Measurements from ENCODE around the gene DIP2A.

DIP2A gene

GRCh38 chr21:46603228-46603627, 144.5 kb downstream of the DIP2A start:
- no peak for DNase-seq (ENCODE audit: low read depth)
- H3K4me3 ChIP-seq (ENCODE audit: low read depth, low read length) = no peak overlapping the region
- TF ChIP-seq, protein P1, sequence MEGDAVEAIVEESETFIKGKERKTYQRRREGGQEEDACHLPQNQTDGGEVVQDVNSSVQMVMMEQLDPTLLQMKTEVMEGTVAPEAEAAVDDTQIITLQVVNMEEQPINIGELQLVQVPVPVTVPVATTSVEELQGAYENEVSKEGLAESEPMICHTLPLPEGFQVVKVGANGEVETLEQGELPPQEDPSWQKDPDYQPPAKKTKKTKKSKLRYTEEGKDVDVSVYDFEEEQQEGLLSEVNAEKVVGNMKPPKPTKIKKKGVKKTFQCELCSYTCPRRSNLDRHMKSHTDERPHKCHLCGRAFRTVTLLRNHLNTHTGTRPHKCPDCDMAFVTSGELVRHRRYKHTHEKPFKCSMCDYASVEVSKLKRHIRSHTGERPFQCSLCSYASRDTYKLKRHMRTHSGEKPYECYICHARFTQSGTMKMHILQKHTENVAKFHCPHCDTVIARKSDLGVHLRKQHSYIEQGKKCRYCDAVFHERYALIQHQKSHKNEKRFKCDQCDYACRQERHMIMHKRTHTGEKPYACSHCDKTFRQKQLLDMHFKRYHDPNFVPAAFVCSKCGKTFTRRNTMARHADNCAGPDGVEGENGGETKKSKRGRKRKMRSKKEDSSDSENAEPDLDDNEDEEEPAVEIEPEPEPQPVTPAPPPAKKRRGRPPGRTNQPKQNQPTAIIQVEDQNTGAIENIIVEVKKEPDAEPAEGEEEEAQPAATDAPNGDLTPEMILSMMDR (IDR thresholded peaks at IDR 0.05; ENCODE audit: insufficient read depth, low read depth, low read length, missing control alignments) = no peak

- TF ChIP-seq, protein P1 (IDR thresholded peaks at IDR 0.05; ENCODE audit: insufficient read depth, low read depth, low read length, missing control alignments) = no peak
- DNase-seq (ENCODE audit: low read depth) = no peak
- no peak overlapping the region for H3K4me3 ChIP-seq (ENCODE audit: low read depth, low read length)
Measured at GRCh38 chr21:46604329-46604974, 145.8 kb downstream of the DIP2A start.

DNA sequence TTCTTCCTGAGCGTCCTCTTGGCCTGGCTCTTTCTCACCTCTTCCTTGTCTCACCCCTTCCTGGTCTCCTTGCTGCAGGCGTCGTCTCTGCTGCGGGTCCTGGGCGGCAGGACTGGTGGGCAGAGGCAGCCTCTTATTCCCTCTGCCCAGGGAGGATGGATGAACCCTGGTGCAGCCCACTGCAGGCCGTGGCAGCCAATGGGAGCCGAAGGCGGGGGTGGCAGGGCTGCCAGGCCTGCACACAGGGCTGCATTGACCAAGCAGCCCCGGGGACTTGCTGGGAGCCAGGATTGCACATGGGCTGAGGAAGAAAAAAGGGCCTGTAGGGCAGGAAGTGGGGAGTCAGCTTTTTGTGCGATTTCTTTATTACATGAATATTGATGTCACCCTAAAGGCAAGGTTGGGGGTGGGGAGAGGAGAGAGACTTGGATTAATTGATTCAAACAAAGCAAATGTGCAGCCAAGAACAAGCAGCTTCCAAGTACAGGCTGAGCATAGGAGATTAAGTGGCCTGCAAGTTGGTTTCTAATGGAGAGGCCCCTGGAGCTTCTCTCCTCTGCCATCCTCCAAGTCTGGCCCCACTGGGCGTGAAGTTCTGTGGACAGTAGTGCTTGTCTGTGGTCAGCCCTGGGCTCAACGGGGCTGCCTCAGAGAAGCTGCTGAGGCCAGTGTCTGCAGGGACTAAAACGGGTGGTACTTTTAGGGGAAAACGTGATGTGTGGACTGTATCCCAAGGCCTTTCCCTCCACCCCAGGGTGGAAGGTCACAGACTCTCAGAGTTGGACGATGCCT, 146.5 kb downstream of the DIP2A start, which contains the start of gene S100B:
S100B (minus strand) TSS at position 108 of the 792 bp plus-strand sequence. CDS start 2,667 bp downstream, outside the sequence.
- DNase-seq (ENCODE audit: low read depth) = no peak
- TF ChIP-seq, protein P1 (IDR thresholded peaks at IDR 0.05; ENCODE audit: insufficient read depth, low read depth, low read length, missing control alignments) = no peak
- no peak within 1 kb of the TSS for H3K4me3 ChIP-seq (ENCODE audit: low read depth, low read length)

DNA sequence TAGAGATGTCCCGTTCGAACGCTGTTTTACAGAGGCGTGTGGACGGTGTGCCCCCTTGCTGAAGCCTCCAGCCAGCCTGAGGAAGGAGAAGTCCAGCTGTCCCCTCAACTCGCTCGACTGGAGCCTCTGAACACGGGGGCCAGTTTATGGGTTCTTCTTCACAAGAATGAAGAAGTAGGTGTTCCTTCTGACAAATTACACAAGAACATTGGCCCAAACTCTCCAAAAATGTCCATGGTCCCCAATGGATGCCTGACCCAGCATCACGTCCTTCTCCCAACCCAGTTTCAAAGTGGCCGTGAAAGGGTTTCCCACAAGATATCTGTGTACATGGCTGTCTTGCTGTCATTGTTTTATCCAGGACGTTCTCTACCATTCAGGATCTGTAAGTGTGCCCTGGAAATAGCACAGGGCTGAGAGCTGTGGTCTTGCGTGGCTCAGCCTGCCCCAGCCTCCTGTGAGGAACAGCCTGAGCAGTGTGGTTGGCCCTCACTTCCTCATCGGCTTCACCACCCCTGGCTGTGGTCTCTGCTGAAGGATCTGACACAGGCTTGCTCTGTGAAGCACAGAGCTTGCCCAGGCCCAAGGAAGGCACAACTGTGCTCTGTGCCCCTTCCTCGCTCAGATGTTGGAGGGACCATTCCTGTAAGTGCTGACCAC, 147.2 kb downstream of the DIP2A start:
- TF ChIP-seq, protein P1 (IDR thresholded peaks at IDR 0.05; ENCODE audit: insufficient read depth, low read depth, low read length, missing control alignments) = no peak
- H3K4me3 ChIP-seq (ENCODE audit: low read depth, low read length) = no peak overlapping the region
- DNase-seq (ENCODE audit: low read depth) = peak; percentile 74

GRCh38 chr21:46606427-46606813, 147.7 kb downstream of the DIP2A start:
- TF ChIP-seq, protein P1 (IDR thresholded peaks at IDR 0.05; ENCODE audit: insufficient read depth, low read depth, low read length, missing control alignments) = no peak
- no peak for DNase-seq (ENCODE audit: low read depth)
- no peak overlapping the region for H3K4me3 ChIP-seq (ENCODE audit: low read depth, low read length)

- TF ChIP-seq, protein P1 (IDR thresholded peaks at IDR 0.05; ENCODE audit: insufficient read depth, low read depth, low read length, missing control alignments) = no peak
- no peak for DNase-seq (ENCODE audit: low read depth)
- no peak overlapping the region for H3K4me3 ChIP-seq (ENCODE audit: low read depth, low read length)
Measured at GRCh38 chr21:46607636-46608035, 148.9 kb downstream of the DIP2A start.

Measured in GM12865 (cell line).